NCI-H1092 treated with DMSO at 0.1 percent for 48 hours (cell line): ENCODE results near the gene CES3.

Experiments
- DNase-seq: peaks from one replicate; lab custom pipeline; 2025; lab: John Stamatoyannopoulos, UW

The CES3 gene

DNA sequence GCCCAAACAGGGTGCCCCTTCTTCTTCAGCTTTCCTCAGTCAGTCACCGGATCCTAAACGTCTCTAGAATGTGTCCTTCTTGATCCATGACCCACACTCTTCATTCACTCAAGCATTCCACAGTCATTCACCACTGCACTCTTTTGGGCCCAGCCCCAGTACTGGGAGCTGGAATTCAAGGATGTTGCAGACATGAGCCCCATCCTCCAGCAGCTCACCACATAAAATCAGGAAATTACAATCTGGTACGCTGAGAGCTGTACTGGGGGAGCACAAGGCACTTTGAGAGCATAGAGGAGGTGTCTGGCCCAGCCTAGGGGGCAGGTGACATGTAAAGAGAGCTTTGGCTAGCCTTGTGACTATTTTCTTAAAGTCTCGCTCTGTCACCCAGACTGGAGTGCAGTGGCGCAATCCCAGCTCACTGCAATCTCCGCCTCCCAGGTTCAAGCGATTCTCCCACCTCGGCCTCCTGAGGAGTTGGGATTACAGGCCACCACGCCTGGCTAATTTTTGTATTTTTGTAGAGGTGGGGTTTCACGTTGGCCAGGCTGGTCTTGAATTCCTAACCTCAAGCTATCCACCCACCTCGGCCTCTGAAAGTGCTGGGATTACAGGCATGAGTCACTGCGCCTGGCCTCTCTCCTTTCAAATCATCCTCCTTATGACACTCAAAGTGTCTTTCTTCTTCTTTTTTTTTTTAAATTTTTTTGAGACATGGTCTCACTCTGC, 46.0 kb downstream of the CES3 start:
- no peak for DNase-seq

DNA sequence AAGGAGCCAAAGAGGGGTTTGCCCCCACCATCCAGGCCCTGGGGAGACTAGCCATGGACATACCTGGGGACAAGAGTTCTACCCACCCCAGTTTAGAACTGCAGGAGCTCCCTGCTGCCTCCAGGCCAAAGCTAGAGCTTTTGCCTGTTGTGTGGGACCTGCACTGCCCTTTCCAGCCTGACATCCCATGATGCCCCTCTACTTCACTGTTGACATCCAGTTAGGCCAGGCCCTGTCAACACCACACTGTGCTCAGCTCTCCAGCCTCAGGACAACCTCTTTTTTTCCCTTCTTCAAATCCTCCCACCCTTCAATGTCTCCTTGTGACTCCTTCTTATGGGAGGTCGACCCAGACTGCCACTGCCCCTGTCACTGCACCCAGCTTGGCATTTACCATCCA, 48.1 kb downstream of the CES3 start:
- no peak for DNase-seq

GRCh38 chr16:67011274-67011673, 50.2 kb downstream of the CES3 start:
- no peak for DNase-seq

DNA sequence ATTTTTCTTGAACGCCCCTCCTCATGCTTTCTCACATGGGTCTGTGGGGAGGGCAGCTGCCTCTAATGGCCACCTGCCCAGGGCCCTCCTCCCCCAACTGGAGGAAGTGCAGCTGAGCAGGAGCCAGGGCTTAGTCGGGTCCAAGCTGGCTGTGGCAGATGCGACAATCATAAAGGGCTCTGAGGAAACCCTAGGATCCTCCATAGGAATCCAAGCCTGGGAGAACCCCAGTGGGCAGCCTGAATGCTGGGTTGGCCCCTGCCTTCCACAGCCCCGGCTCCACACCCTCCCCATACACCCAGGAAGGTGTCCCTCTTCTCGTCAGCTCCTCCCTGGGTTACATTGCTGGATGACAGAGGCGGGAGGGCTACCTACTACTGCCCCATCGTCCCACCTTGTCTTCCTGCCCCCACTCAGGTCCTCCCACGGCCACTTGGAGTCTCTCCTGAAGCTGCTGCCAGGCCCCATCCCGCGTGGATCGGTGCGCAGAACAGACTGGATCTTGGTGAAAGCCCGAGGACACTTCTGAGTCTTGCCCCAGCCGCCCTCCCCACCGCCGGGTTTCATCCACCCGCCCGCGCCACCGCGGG, 52.3 kb downstream of the CES3 start:
- DNase-seq: peak; percentile 20

GRCh38 chr16:67013823-67014633, 53.0 kb downstream of the CES3 start:
- DNase-seq: peak; percentile 60

DNA sequence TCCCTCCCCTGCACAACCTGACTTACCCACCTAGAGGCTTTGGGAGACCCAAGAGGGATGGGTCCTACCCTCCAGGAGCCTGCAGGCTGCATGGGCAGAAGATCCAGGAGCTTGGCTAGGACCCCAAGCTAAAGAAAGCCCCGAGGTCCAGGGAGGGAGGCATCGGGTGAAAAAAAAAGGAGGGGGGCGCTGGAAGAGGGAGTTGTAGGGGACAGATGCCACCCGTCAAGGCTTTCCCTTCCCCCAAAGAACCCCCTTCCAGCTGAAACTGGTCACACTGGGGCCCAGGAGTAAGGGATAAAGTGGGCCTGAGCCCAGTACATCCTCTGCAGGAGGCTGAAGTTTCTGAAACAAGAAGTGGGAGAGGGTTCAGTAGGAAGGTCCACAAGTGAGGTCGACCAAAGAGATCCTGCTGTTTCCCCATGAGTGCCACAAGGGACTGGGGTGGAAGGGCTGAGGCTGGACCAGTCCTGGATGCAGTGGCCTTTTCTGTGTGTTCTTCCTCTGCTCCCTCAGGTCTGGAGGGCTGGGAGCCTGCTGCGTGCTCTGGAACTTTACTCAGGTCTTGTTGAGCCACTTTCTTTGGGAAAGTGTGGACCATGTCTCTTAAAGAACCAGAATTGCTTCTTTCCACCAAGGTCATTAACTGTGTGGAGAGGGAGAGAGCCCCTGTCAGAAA, 53.7 kb downstream of the CES3 start:
- no peak for DNase-seq

GRCh38 chr16:67015313-67015731, 54.3 kb downstream of the CES3 start:
- DNase-seq: no peak

GRCh38 chr16:67016143-67016542, 55.1 kb downstream of the CES3 start:
- DNase-seq: no peak

DNA sequence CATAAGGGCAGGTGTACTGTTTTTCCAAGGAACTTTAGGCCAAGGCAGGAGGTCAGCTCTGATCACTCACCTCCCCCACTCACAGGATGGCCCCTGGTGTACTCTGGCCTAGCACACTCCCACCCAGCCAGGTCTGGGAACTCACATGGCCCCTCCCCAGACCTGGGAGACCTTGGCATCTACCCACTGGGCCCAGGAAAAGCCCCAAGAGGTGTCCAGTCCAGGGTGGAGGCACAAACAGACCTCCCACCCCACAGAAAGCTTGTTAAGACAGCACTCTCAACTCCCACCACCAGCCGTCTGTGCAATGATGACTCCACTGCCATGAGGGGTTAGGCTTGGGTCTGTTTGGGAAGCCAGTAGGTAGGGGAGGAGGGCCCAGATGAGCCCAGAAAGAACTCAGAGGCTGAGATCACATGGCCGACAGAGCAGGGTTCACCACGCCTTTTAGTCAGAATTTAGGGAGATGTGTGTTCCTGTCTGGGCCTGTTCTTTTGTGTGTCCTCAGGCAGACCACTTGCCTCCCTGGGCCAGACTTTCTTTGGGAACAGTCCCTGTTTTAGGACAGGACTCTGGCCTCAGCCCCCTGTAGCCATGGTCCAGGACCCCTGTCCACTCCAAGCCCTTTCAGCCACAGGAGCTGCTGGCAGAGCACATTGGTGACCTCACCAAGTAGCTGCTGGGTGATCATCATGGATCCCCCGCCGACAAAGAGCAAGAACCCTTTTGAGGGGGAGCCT, 55.8 kb downstream of the CES3 start:
- no peak for DNase-seq

- no peak for DNase-seq
Measured at GRCh38 chr16:67017421-67017750, 56.3 kb downstream of the CES3 start.

DNA sequence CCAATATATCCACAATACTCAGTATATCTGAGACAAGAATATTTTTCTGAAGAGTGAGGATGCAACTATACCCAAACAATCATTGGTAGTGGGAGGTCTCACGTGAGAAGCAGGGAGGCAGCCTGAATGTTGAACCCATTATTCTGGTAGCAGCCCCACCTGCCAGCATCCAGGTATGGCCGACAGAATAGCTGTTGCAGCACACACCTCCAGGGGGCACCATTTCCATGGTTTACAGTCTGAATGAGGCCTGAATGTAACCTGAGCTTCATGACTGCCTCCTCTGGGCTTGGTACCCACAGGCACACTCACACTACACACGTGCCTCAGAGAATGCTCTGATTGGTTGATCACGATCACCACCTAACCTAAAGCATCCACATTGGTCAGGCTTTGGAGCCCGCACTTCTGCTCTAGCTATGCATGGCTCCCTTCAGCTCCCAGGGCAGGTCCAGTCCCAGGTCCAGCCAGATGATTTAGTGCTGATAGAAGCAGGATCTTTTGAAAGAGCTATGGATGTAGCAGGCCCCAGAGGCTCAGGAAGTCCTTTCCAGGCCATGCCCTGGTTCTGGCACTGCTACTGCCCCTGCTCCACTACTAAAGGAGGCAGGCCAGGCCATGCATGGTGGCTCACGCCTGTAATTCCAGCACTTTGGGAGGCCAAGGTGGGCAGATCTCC, 56.9 kb downstream of the CES3 start:
- peak; percentile 91 for DNase-seq

DNA sequence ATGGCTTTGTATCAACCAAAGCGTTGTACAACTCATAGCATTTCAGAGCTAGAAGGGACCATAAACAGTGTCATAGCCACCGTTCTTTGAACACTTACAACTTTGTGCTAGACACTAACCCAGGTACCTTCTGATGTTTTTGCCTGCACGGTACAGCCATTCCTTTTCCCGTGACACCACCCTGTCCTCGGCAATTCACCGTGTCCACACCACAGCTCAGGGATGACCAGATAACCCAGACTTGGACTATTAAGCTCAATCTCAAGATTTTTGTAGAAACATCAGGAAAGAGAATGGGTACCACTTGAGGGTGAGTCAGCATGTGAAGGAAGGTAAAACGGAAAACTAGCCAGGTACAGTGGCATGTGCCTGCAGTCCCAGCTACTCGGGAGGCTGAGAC, 58.1 kb downstream of the CES3 start:
- DNase-seq: no peak

DNA sequence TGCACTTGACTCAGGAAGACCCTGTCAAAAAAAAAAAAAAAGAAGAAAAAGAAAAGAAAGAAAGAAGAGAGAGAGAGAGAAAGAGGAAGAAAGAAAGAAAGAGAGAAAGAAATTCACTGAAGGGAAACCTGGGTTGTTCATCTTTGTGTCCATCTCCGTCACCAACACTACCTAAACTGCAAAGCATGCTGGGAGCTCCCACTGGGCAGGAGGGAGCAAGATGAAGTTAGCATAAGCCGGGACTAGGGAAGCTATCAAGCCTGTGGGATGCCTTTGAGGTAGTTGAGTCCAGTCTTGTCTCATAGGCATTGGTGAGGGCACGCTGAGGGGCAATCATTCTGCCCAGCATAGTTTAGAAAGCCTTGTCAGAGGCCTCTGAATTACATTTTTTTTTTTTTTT, 60.3 kb downstream of the CES3 start:
- DNase-seq: no peak

DNA sequence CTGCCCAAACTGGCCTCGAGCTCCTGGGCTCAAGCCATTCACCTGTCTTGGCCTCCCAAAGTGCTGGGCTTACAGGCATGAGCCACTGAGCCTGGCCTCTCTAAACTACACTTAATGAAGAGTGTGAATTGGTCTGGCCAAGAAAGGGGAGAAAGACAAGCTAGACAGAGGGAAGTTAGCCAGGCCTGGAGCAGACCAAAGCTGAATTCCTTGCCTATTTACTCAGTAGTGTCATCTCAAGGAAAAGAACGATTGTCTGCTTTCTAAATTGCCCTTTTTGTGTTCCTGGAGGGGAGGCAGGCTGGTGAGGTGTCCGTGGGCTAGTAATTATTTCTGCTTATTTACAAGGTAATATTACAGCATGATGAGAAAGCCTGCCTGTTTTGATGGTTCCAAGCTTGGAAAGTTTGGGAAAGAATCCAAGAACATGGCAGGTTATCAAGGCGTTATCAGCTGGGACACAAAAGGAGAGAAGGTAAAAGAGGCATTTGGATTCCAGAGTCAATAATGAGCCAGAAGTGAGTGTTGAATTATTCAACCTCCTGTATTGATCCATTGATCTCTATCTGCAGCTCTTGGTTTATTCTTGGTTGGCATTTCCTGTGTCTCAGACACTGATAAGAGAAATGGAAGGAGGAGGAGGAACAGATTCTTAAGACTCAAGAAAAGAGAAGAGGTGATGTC, 61.6 kb downstream of the CES3 start:
- no peak for DNase-seq

GRCh38 chr16:67023689-67024088, 62.6 kb downstream of the CES3 start:
- no peak for DNase-seq
